ENCODE measurements around the gene OTOG. TPM values are rescaled to one million over a fixed set of nuclear protein-coding genes. Genes with fewer than 3 reads are reported as not detected.
A peak's percentile ranks its signal among the peaks of the same experiment; 100 is the strongest.

OTOG gene
- total RNA-seq, 1 experiment from 2014 or later: not detected

- DNase-seq: no peak
- no peaks in the 10 kb centered on the region for H3K9me3 ChIP-seq
- H3K4me3 ChIP-seq: no peak overlapping the region
- H3K27me3 ChIP-seq: no peaks in the 10 kb centered on the region
- no peaks in the 10 kb centered on the region for H3K36me3 ChIP-seq
These were observed 89.7 kb downstream of the OTOG start for GRCh38 chr11:17636721-17637120.

GRCh38 chr11:17637901-17638300, 90.8 kb downstream of the OTOG start:
- H3K36me3 ChIP-seq: no peaks in the 10 kb centered on the region
- H3K4me3 ChIP-seq: no peak overlapping the region
- no peaks in the 10 kb centered on the region for H3K9me3 ChIP-seq
- no peaks in the 10 kb centered on the region for H3K27me3 ChIP-seq
- DNase-seq: no peak

GRCh38 chr11:17638311-17638710, 91.3 kb downstream of the OTOG start:
- no peak for DNase-seq
- Histone ChIP-seq H3K9me3 (no peaks in the 10 kb centered on the region), H3K4me3 (no peak overlapping the region), H3K36me3 (no peaks in the 10 kb centered on the region), H3K27me3 (no peaks in the 10 kb centered on the region)

- no peaks in the 10 kb centered on the region for H3K9me3 ChIP-seq
- H3K4me3 ChIP-seq: no peak overlapping the region
- H3K36me3 ChIP-seq: no peaks in the 10 kb centered on the region
- H3K27me3 ChIP-seq: no peaks in the 10 kb centered on the region
- no peak for DNase-seq
These were observed 92.0 kb downstream of the OTOG start for GRCh38 chr11:17639091-17639490.

GRCh38 chr11:17639781-17640180, 92.7 kb downstream of the OTOG start:
- Histone ChIP-seq H3K9me3 (no peaks in the 10 kb centered on the region), H3K36me3 (no peaks in the 10 kb centered on the region), H3K27me3 (no peaks in the 10 kb centered on the region), H3K4me3 (no peak overlapping the region)
- no peak for DNase-seq

GRCh38 chr11:17640493-17641164, 93.6 kb downstream of the OTOG start:
- Histone ChIP-seq H3K9me3 (no peaks in the 10 kb centered on the region), H3K36me3 (no peaks in the 10 kb centered on the region), H3K27me3 (no peaks in the 10 kb centered on the region), H3K4me3 (no peak overlapping the region)
- DNase-seq: no peak

- Histone ChIP-seq H3K9me3 (no peaks in the 10 kb centered on the region), H3K27me3 (no peaks in the 10 kb centered on the region), H3K4me3 (no peak overlapping the region), H3K36me3 (no peaks in the 10 kb centered on the region)
- DNase-seq: no peak
These were observed 94.8 kb downstream of the OTOG start for GRCh38 chr11:17641792-17642350.

- H3K4me3 ChIP-seq: no peak overlapping the region
- H3K9me3 ChIP-seq: no peaks in the 10 kb centered on the region
- H3K27me3 ChIP-seq: no peaks in the 10 kb centered on the region
- DNase-seq: no peak
- H3K36me3 ChIP-seq: no peaks in the 10 kb centered on the region
These were observed 95.3 kb downstream of the OTOG start for GRCh38 chr11:17642370-17642769.

GRCh38 chr11:17642980-17643379, 95.9 kb downstream of the OTOG start:
- no peak for DNase-seq
- Histone ChIP-seq H3K4me3 (no peak overlapping the region), H3K36me3 (no peaks in the 10 kb centered on the region), H3K9me3 (no peaks in the 10 kb centered on the region), H3K27me3 (no peaks in the 10 kb centered on the region)

GRCh38 chr11:17643506-17644405, 96.7 kb downstream of the OTOG start:
- Histone ChIP-seq H3K9me3 (no peaks in the 10 kb centered on the region), H3K36me3 (no peaks in the 10 kb centered on the region)
- DNase-seq: no peak

GRCh38 chr11:17645190-17645970, 98.3 kb downstream of the OTOG start:
- H3K9me3 ChIP-seq: no peaks in the 10 kb centered on the region
- no peaks in the 10 kb centered on the region for H3K27me3 ChIP-seq
- H3K36me3 ChIP-seq: no peaks in the 10 kb centered on the region
- H3K4me3 ChIP-seq: no peak overlapping the region
- DNase-seq: no peak

More at GRCh38 chr11:17643506-17644405, 96.7 kb downstream of the OTOG start:
- no peak overlapping the region for H3K4me3 ChIP-seq
- no peaks in the 10 kb centered on the region for H3K27me3 ChIP-seq

- no peak for DNase-seq
- H3K4me3 ChIP-seq: no peak overlapping the region
- H3K27me3 ChIP-seq: no peaks in the 10 kb centered on the region
- no peaks in the 10 kb centered on the region for H3K36me3 ChIP-seq
- no peaks in the 10 kb centered on the region for H3K9me3 ChIP-seq
These were observed 99.5 kb downstream of the OTOG start for GRCh38 chr11:17646451-17647145.

- no peak for DNase-seq
- H3K27me3 ChIP-seq: no peaks in the 10 kb centered on the region
- H3K9me3 ChIP-seq: no peaks in the 10 kb centered on the region
- H3K4me3 ChIP-seq: no peak overlapping the region
- no peaks in the 10 kb centered on the region for H3K36me3 ChIP-seq
These were observed 101.5 kb downstream of the OTOG start for GRCh38 chr11:17648528-17648927.

- Histone ChIP-seq H3K4me3 (no peak overlapping the region), H3K27me3 (no peaks in the 10 kb centered on the region), H3K36me3 (no peaks in the 10 kb centered on the region), H3K9me3 (no peaks in the 10 kb centered on the region)
- no peak for DNase-seq
These were observed 102.2 kb downstream of the OTOG start for GRCh38 chr11:17649261-17649660.

- Histone ChIP-seq H3K27me3 (no peaks in the 10 kb centered on the region), H3K9me3 (no peaks in the 10 kb centered on the region), H3K4me3 (no peak overlapping the region), H3K36me3 (no peaks in the 10 kb centered on the region)
- no peak for DNase-seq
These were observed 102.6 kb downstream of the OTOG start for GRCh38 chr11:17649696-17650095.

GRCh38 chr11:17650127-17650911, 103.3 kb downstream of the OTOG start:
- peak; percentile 6 for DNase-seq
- Histone ChIP-seq H3K4me3 (no peak overlapping the region), H3K27me3 (no peaks in the 10 kb centered on the region), H3K36me3 (no peaks in the 10 kb centered on the region), H3K9me3 (no peaks in the 10 kb centered on the region)
